ENCODE measurements around the gene CST9L.

CST9L gene

DNA sequence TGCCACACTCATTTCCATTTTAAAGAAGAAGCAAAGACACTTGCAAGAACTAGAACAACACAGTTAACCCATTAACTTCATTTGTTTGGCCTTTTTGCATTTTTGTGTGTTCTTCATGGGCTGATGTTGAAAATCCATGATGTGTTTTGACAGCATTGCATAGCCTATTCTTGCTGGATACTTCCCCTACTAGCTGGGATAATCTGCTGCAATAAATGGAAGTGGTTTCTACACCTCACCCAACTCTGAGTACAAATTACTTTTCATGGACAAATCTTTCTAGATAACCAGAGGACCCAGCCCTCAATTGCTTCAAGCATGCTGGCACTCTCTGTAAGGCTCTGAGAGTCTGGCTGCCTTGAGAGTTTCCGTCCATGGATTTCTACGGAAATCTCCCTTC, 26.5 kb downstream of the CST9L start:
- DNase-seq (ENCODE audit: extremely low spot score) = no peak
- TF ChIP-seq, protein P1, sequence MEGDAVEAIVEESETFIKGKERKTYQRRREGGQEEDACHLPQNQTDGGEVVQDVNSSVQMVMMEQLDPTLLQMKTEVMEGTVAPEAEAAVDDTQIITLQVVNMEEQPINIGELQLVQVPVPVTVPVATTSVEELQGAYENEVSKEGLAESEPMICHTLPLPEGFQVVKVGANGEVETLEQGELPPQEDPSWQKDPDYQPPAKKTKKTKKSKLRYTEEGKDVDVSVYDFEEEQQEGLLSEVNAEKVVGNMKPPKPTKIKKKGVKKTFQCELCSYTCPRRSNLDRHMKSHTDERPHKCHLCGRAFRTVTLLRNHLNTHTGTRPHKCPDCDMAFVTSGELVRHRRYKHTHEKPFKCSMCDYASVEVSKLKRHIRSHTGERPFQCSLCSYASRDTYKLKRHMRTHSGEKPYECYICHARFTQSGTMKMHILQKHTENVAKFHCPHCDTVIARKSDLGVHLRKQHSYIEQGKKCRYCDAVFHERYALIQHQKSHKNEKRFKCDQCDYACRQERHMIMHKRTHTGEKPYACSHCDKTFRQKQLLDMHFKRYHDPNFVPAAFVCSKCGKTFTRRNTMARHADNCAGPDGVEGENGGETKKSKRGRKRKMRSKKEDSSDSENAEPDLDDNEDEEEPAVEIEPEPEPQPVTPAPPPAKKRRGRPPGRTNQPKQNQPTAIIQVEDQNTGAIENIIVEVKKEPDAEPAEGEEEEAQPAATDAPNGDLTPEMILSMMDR (IDR thresholded peaks at IDR 0.05; ENCODE audit: control extremely low read depth, extremely low read depth, low read depth, missing control alignments) = no peak
- CTCF ChIA-PET = no interaction called here
- POLR2A ChIA-PET = no interaction called here

DNA sequence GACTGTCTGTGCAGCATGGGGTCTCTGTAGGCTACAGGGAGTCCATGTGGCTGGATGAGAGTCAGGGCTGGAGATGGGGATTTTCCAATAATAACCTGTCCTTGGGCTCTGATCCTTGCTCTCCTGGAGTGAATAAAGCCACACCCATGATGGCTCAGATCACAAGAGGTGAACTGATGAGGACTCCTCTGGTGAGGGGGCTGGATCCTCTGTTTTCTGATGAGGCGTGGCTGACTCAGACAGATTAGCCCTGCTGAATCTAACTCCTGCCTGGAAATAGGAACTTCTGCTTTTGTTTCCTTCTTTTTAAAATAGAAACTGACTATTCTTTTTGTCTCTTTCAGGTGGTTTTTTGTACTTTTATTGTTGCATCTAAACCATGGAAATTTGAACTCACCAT, 27.0 kb downstream of the CST9L start:
- POLR2A ChIA-PET = no interaction called here
- DNase-seq (ENCODE audit: extremely low spot score) = no peak
- TF ChIP-seq, protein P1 (IDR thresholded peaks at IDR 0.05; ENCODE audit: control extremely low read depth, extremely low read depth, low read depth, missing control alignments) = no peak
- CTCF ChIA-PET = no interaction called here

DNA sequence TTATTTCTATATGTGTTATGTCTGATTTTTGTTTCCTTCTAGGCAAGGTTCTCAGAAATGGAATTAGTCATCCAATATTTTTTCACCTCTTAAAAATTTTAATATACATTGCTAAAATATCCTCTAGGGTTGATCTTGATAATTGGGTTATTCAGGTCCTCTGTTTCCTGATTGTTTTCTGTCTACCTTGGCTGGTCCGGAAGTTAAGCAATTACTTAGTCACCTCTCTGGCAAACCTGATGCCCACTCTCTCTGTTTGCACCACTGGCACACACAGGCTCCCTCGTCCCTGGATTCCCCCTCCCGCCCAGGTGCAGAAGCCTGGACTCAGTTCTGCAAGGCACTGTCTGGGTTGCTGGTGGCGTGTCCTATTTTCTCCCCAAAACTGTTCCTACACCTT, 27.7 kb downstream of the CST9L start:
- DNase-seq (ENCODE audit: extremely low spot score) = no peak
- TF ChIP-seq, protein P1 (IDR thresholded peaks at IDR 0.05; ENCODE audit: control extremely low read depth, extremely low read depth, low read depth, missing control alignments) = no peak
- ChIA-PET CTCF (no interaction called here), POLR2A (no interaction called here)

DNA sequence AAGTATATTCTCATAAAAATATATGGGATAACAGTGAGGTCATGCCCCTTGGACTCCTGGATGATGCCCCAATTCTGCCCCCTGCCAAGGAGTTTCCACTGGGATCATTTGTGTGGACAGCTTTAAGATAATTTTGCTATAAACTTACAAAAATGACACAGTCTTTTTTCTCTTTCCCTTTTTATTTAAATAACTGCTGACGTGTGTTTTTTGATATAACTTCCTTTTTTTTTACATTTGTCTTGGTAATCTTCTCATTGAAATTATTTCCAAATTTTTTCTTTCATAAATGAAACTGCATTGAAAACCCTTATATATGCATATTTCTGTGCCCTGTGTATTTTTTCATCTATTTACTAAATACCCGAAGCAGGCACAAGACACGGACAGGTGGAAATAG, 31.3 kb downstream of the CST9L start:
- ChIA-PET CTCF (no interaction called here), POLR2A (no interaction called here)
- no peak for DNase-seq (ENCODE audit: extremely low spot score)
- TF ChIP-seq, protein P1 (IDR thresholded peaks at IDR 0.05; ENCODE audit: control extremely low read depth, extremely low read depth, low read depth, missing control alignments) = no peak

DNA sequence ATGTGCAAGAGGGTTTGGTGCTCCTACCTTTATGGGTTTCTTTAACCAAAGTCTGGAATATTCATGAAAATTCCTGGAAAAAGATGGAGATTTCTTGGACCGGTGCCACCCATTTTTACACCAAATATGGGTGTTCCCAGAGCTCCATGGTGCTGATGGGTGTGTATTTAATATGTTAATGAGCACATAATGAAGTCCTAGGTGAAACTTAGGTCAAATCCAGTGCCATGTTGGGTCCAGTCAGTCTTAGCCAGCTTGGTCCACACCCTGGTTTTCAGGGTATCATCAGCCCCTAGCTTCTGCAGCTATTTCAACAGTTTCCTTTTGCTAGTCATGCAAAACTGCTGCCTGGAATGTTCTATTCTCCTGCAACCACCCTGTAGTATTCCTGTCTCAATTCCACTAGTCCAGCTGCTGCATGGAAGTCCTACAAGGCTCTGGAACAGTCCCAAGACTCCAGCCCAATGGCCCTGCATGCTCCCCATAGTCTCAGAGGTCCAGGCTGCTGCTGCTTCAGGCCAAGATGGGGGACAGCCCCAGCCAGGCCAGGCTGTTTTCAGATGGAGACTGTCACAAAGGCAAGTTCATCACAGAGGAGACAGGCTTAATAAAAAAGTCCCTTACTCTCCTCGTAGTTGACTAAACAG, 31.8 kb downstream of the CST9L start:
- TF ChIP-seq, protein P1 (IDR thresholded peaks at IDR 0.05; ENCODE audit: control extremely low read depth, extremely low read depth, low read depth, missing control alignments) = no peak
- no peak for DNase-seq (ENCODE audit: extremely low spot score)
- ChIA-PET POLR2A (no interaction called here), CTCF (no interaction called here)

DNA sequence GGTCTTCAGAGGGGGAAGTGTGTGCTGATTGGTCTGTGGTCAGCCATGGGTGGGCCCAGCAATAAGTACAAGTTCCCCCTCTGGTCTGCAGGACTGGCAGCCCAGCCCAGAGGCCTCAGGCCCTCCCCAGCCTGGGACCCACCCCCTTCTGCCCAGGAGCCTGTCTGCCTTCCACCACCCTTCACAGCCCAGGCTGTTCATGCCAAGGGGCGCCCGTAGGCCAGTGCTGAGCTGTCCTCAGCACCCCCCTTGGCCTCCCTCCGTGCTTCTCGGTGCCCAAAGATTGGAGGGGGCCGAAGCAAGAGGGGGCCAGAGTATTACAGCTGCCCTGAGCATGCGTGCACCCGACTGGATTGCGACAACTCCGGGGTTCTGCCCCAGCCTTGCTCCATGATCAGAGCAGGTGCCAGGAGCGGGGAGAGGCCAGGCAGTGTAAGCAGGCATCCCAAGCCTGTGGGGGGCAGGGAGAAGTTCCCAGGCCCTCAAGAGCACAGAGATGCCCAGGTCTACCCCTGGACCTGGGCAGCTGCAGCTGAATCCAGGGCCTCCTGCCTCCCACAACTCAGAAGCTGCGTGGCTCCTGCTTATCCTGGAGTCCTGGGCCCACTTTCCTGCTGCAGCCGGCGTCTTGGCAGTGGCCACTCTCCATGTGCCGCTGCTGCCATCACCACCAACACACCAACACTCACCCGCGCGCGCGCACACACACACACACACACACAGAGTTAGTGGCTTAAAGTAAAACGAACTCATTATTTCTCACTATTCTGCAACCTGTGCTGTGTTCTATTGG, 33.3 kb downstream of the CST9L start:
- POLR2A ChIA-PET = no interaction called here

More for the DNA sequence above, 33.3 kb downstream of the CST9L start:
- CTCF ChIA-PET = no interaction called here
- TF ChIP-seq, protein P1 (IDR thresholded peaks at IDR 0.05; ENCODE audit: control extremely low read depth, extremely low read depth, low read depth, missing control alignments) = no peak
- DNase-seq (ENCODE audit: extremely low spot score) = no peak
